Esophagus muscularis mucosa (tissue), 4 donors: ENCODE results near the gene PRRX2. TPM values are rescaled to one million over a fixed set of nuclear protein-coding genes. Genes with fewer than 3 reads are reported as not detected.
"Not testable (repeated sequence)": the region's sequence is repeated elsewhere in the genome, so short reads cannot be mapped to it uniquely, and the experiment has no call there.

Experiments used
- DNase-seq: peaks from one replicate; pipeline ENCODE4 v3.0.0-alpha.2; 2017; ENCODE audit errors: extremely low spot score
- H3K27ac ChIP-seq, 4 donors: fragments of 200-600 bp; sonication (generic); replicated peaks in 1 of 4; 1 replicate in 3 of 4; 2 replicates in 1 of 4; pipeline ENCODE4 v1.5.1; 2016 to 2019; ENCODE audit warnings: mild to moderate bottlenecking in 1 of 4
- H3K27me3 ChIP-seq, 4 donors: fragments of 200-600 bp; sonication (generic); one replicate each; pipeline versions ENCODE4 v1.5.1 to v1.6.0; 2016 to 2019
- H3K36me3 ChIP-seq, 4 donors: fragments of 200-600 bp; sonication (generic); one replicate each; pipeline ENCODE4 v1.5.1; 2016 to 2019
- H3K4me1 ChIP-seq, 4 donors: fragments of 200-600 bp; sonication (generic); one replicate each; pipeline ENCODE4 v1.5.1; 2016 to 2019
- H3K4me3 ChIP-seq, 4 donors: fragments of 200-600 bp; sonication (generic); 1 replicate in 2 of 4; 2 replicates in 2 of 4; pipeline ENCODE4 v1.5.1; 2016 to 2019; ENCODE audit warnings: mild to moderate bottlenecking in 4 of 4, moderate library complexity in 1 of 4
- H3K9me3 ChIP-seq, 4 donors: fragments of 200-600 bp; sonication (generic); 1 replicate in 3 of 4; 2 replicates in 1 of 4; pipeline ENCODE4 v1.5.1; 2016 to 2019
- CTCF ChIP-seq, 3 experiments: fragments of 200-600 bp in 2 of 3; fragments of 450-650 bp in 1 of 3; sonication (generic) in 2 of 3; IDR thresholded peaks; one replicate each; pipeline ENCODE4 v1.5.1; 2017 to 2019; ENCODE audit warnings: antibody characterized with exemption in 3 of 3, mild to moderate bottlenecking in 2 of 3, moderate library complexity in 1 of 3
- EP300 ChIP-seq: sonication (generic); formaldehyde crosslinking; IDR thresholded peaks from one replicate; pipeline ENCODE4 v1.6.1; 2017; ENCODE audit warnings: antibody characterized with exemption
- POLR2A ChIP-seq: fragments of 450-650 bp; IDR thresholded peaks from one replicate; pipeline ENCODE4 v1.6.1; 2017; ENCODE audit warnings: antibody characterized with exemption, moderate library complexity, mild to moderate bottlenecking, low read depth
- POLR2AphosphoS5 ChIP-seq, 2 donors: sonication (generic); formaldehyde crosslinking; IDR thresholded peaks; one replicate each; pipeline ENCODE4 v1.6.1; 2017; ENCODE audit warnings: antibody characterized with exemption in 2 of 2
- WGBS: methylation state at CpG from one replicate; pipeline ENCODE4 v1.1.5; 2018; 5-methylcytosine and 5-hydroxymethylcytosine counted together
- intact Hi-C: fragments of 100-400 bp; cut with DNase I; formaldehyde crosslinking; loops from one replicate; pipeline ENCODE4 v1.15.1; 2023
- total RNA-seq, 4 donors: library from RNA; depleted of rRNA; stranded (reverse); fragments of >200 nt; gene quantifications; one replicate each; pipeline versions ENCODE4 v1.1.0 to v1.2.1, GENCODE V29; 2016

PRRX2 gene
- total RNA-seq, 4 donors from 2014 or later, result 1.7 to 13.1 (median 6.2) TPM

GRCh38 chr9:129745200-129745599 lies 79.8 kb downstream of the PRRX2 start:
- TF ChIP-seq POLR2A, result no peak
- no peak for TF ChIP-seq POLR2AphosphoS5 (IDR thresholded peaks at IDR 0.05)
- TF ChIP-seq CTCF (IDR thresholded peaks at IDR 0.05), result no peak
- TF ChIP-seq EP300, result no peak
- intact Hi-C loops, result no loop called here
- no peak overlapping the region for H3K4me3 ChIP-seq
- H3K4me1 ChIP-seq, result no peaks in the 10 kb centered on the region
- 90% methylated on average over 7 of the region's 7 CpGs for WGBS
- H3K36me3 ChIP-seq, result no peaks in the 10 kb centered on the region
- peaks cover 0 to 3% (median 0%) of the 10 kb centered on the region in 4 donors for H3K27me3 ChIP-seq
- H3K27ac ChIP-seq, result no peak overlapping the region
- DNase-seq, result no peak
- no peaks in the 10 kb centered on the region for H3K9me3 ChIP-seq

GRCh38 chr9:129746092-129746777 lies 80.8 kb downstream of the PRRX2 start:
- 76% methylated on average over 9 of the region's 9 CpGs for WGBS
- DNase-seq, result no peak
- H3K27ac ChIP-seq, result no peak overlapping the region
- no peaks in the 10 kb centered on the region for H3K9me3 ChIP-seq
- no peaks in the 10 kb centered on the region for H3K4me1 ChIP-seq
- TF ChIP-seq CTCF (IDR thresholded peaks at IDR 0.05) (no peak), POLR2A (no peak), EP300 (no peak)
- H3K36me3 ChIP-seq, result no peaks in the 10 kb centered on the region
- H3K4me3 ChIP-seq, result no peak overlapping the region
- peaks cover 0 to 14% (median 0%) of the 10 kb centered on the region in 4 donors for H3K27me3 ChIP-seq
- intact Hi-C loops, result no loop called here

- Histone ChIP-seq H3K4me1 (peaks cover 16 to 19% (median 17%) of the 10 kb centered on the region in 4 donors), H3K4me3 (no peak overlapping the region), H3K9me3 (no peaks in the 10 kb centered on the region), H3K27me3 (peaks cover 0 to 18% (median 0%) of the 10 kb centered on the region in 4 donors), H3K36me3 (no peaks in the 10 kb centered on the region), H3K27ac (no peak overlapping the region)
- intact Hi-C loops, result no loop called here
- no peak for DNase-seq
- WGBS, result 87% methylated on average over 5 of the region's 5 CpGs
- TF ChIP-seq POLR2A, result no peak
- TF ChIP-seq EP300, result no peak
- TF ChIP-seq POLR2AphosphoS5 (IDR thresholded peaks at IDR 0.05), result no peak
- TF ChIP-seq CTCF (IDR thresholded peaks at IDR 0.05), result no peak
Measured at GRCh38 chr9:129748249-129748648, 82.8 kb downstream of the PRRX2 start.

GRCh38 chr9:129749052-129749451 lies 83.6 kb downstream of the PRRX2 start:
- WGBS, result 87% methylated on average over 4 of the region's 4 CpGs
- H3K27ac ChIP-seq, H3K9me3 ChIP-seq, H3K4me3 ChIP-seq, H3K36me3 ChIP-seq, intact Hi-C loops, DNase-seq: not testable (repeated sequence)
- H3K27me3 ChIP-seq, result peaks cover 0 to 18% (median 0%) of the 10 kb centered on the region in 4 donors
- peaks cover 16 to 20% (median 18%) of the 10 kb centered on the region in 4 donors for H3K4me1 ChIP-seq

- peaks cover 0 to 18% (median 0%) of the 10 kb centered on the region in 4 donors for H3K27me3 ChIP-seq
- no peaks in the 10 kb centered on the region for H3K36me3 ChIP-seq
- WGBS, result 92% methylated on average over 6 of the region's 6 CpGs
- DNase-seq, result no peak
- H3K4me3 ChIP-seq, result no peak overlapping the region
- H3K9me3 ChIP-seq, result no peaks in the 10 kb centered on the region
- H3K4me1 ChIP-seq, result peaks cover 16 to 20% (median 18%) of the 10 kb centered on the region in 4 donors
- intact Hi-C loops, result no loop called here
- no peak overlapping the region for H3K27ac ChIP-seq
- no peak for TF ChIP-seq POLR2AphosphoS5 (IDR thresholded peaks at IDR 0.05)
Measured at GRCh38 chr9:129749575-129749974, 84.1 kb downstream of the PRRX2 start.
